ENCODE measurements around the gene ANKH. TPM values are rescaled to one million over a fixed set of nuclear protein-coding genes. Genes with fewer than 3 reads are reported as not detected.
A peak's percentile ranks its signal among the peaks of the same experiment; 100 is the strongest.

Gene ANKH
- polyA plus RNA-seq, 1 donor from 2014 or later, result 9.9 TPM

- H3K9ac ChIP-seq (ENCODE audit: low read length), result no peak overlapping the region
- no peaks in the 10 kb centered on the region for H3K9me3 ChIP-seq (ENCODE audit: low read length)
- no peaks in the 10 kb centered on the region for H3K9me2 ChIP-seq (ENCODE audit: insufficient read depth, low read length)
- no peak overlapping the region for H3K4me2 ChIP-seq (ENCODE audit: low read length)
- H3K4me3 ChIP-seq (ENCODE audit: low read length), result no peak overlapping the region
- peaks cover 13% of the 10 kb centered on the region for H3K79me2 ChIP-seq (replicated peaks; ENCODE audit: insufficient read depth, low read length)
- H3K36me3 ChIP-seq (ENCODE audit: insufficient read depth, low read length), result no peaks in the 10 kb centered on the region
- TF ChIP-seq POLR2AphosphoS5 (IDR thresholded peaks at IDR 0.05) (no peak), EZH2 (IDR thresholded peaks at IDR 0.05; ENCODE audit: borderline replicate concordance, insufficient read depth, low read length, poor library complexity, severe bottlenecking) (no peak), REST (IDR thresholded peaks at IDR 0.05; ENCODE audit: borderline replicate concordance) (no peak), TAF1 (IDR thresholded peaks at IDR 0.05; ENCODE audit: low read depth) (no peak), EP300 (conservative IDR thresholded peaks at IDR 0.05; ENCODE audit: poor library complexity, severe bottlenecking) (no peak), MXI1 (conservative IDR thresholded peaks at IDR 0.05; ENCODE audit: poor library complexity, severe bottlenecking) (no peak), CTCF (IDR thresholded peaks at IDR 0.05; ENCODE audit: poor library complexity, severe bottlenecking) (no peak), SMC3 (conservative IDR thresholded peaks at IDR 0.05; ENCODE audit: poor library complexity) (no peak), RAD21 (conservative IDR thresholded peaks at IDR 0.05) (no peak)
- no peak overlapping the region for H2AFZ ChIP-seq (ENCODE audit: low read depth, low read length)
- H4K20me1 ChIP-seq (ENCODE audit: insufficient read depth), result no peaks in the 10 kb centered on the region
- H3K27me3 ChIP-seq (ENCODE audit: insufficient read depth, low read depth, low read length), result no peaks in the 10 kb centered on the region
- H3K27ac ChIP-seq (ENCODE audit: low read length), result no peak overlapping the region
- no peaks in the 10 kb centered on the region for H3F3A ChIP-seq (ENCODE audit: insufficient read depth, low read length, poor library complexity, severe bottlenecking)
These were observed 2.2 kb upstream of the ANKH start for GRCh38 chr5:14873790-14874189.

GRCh38 chr5:14873093-14873492 is 1.5 kb upstream of the ANKH start:
- Histone ChIP-seq H3K9me2 (ENCODE audit: insufficient read depth, low read length) (no peaks in the 10 kb centered on the region), H3K79me2 (replicated peaks; ENCODE audit: insufficient read depth, low read length) (peaks cover 16% of the 10 kb centered on the region), H2AFZ (ENCODE audit: low read depth, low read length) (no peak overlapping the region), H4K20me1 (ENCODE audit: insufficient read depth) (no peaks in the 10 kb centered on the region), H3K4me3 (ENCODE audit: low read length) (peak overlapping the region; percentile 76), H3F3A (ENCODE audit: insufficient read depth, low read length, poor library complexity, severe bottlenecking) (no peaks in the 10 kb centered on the region), H3K4me2 (ENCODE audit: low read length) (no peak overlapping the region), H3K27me3 (ENCODE audit: insufficient read depth, low read depth, low read length) (no peaks in the 10 kb centered on the region), H3K9ac (ENCODE audit: low read length) (no peak overlapping the region), H3K36me3 (ENCODE audit: insufficient read depth, low read length) (no peaks in the 10 kb centered on the region), H3K9me3 (ENCODE audit: low read length) (no peaks in the 10 kb centered on the region), H3K27ac (ENCODE audit: low read length) (no peak overlapping the region)
- TF ChIP-seq CTCF (IDR thresholded peaks at IDR 0.05; ENCODE audit: poor library complexity, severe bottlenecking) (no peak), REST (IDR thresholded peaks at IDR 0.05; ENCODE audit: borderline replicate concordance) (no peak), RAD21 (conservative IDR thresholded peaks at IDR 0.05) (no peak), POLR2AphosphoS5 (IDR thresholded peaks at IDR 0.05) (no peak), EP300 (conservative IDR thresholded peaks at IDR 0.05; ENCODE audit: poor library complexity, severe bottlenecking) (no peak)

Data from neural cell (in vitro differentiated cells).